ENCODE measurements around the gene DYNC2H1.

The DYNC2H1 gene

DNA sequence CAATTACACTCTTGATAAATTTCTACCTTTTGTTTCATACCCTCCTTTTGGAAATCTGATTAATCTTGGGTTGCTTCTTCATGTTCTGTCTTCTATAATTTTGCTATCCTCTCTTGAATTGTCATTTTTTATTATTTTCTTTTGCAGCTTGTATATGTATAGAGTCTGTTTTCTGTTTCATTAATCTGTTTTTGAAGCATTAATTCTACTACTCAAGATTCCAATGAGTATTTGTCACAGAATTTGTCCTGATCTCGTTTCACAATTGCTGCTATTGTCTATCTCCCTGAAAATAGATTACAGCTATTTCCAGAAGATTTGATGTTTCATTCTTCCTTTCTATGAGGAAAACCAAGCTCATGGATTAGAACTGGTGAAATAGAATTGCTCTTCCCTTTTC is 406.1 kb downstream of the DYNC2H1 start:
- no peaks in the 10 kb centered on the region for H3K9me3 ChIP-seq (ENCODE audit: control insufficient read depth, low read length)

DNA sequence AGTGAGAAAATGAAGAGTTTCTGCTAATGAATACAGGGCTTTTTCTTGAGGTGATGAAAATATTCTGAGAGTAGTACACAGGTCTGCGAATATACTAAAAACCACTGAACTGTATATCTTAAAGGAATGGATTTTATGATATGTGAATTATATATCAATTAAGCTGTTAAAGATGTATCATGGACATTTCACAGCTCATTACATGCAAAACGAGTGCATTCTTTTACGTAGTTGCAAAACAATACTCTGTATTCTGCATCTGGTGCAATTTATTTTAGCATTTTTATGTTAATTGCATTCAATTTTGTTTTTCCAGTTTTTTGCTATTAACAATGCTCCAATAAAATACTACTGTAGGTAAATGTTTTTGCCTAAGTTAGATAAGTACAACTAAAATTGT is 411.6 kb downstream of the DYNC2H1 start:
- H3K4me3 ChIP-seq (ENCODE audit: low read depth, low read length) = no peak overlapping the region
- no peaks in the 10 kb centered on the region for H3K4me1 ChIP-seq
- H3K4me2 ChIP-seq (ENCODE audit: low read length) = no peak overlapping the region
- H3K27ac ChIP-seq = no peak overlapping the region
- no peaks in the 10 kb centered on the region for H3K27me3 ChIP-seq (ENCODE audit: control insufficient read depth, insufficient read depth, low read length)
- H3K9me3 ChIP-seq (ENCODE audit: control insufficient read depth, low read length) = no peaks in the 10 kb centered on the region
- no peaks in the 10 kb centered on the region for H3K36me3 ChIP-seq (ENCODE audit: control insufficient read depth, insufficient read depth, low read length)
- H3K79me2 ChIP-seq = no peaks in the 10 kb centered on the region
- no peak overlapping the region for H2AFZ ChIP-seq
- H3K9ac ChIP-seq = no peak overlapping the region
- TF ChIP-seq, protein P1, sequence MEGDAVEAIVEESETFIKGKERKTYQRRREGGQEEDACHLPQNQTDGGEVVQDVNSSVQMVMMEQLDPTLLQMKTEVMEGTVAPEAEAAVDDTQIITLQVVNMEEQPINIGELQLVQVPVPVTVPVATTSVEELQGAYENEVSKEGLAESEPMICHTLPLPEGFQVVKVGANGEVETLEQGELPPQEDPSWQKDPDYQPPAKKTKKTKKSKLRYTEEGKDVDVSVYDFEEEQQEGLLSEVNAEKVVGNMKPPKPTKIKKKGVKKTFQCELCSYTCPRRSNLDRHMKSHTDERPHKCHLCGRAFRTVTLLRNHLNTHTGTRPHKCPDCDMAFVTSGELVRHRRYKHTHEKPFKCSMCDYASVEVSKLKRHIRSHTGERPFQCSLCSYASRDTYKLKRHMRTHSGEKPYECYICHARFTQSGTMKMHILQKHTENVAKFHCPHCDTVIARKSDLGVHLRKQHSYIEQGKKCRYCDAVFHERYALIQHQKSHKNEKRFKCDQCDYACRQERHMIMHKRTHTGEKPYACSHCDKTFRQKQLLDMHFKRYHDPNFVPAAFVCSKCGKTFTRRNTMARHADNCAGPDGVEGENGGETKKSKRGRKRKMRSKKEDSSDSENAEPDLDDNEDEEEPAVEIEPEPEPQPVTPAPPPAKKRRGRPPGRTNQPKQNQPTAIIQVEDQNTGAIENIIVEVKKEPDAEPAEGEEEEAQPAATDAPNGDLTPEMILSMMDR (IDR thresholded peaks at IDR 0.05) = no peak

More for the DNA sequence above, 406.1 kb downstream of the DYNC2H1 start:
- Histone ChIP-seq H3K4me2 (ENCODE audit: low read length) (no peak overlapping the region), H3K27ac (no peak overlapping the region), H3K79me2 (no peaks in the 10 kb centered on the region), H3K4me3 (ENCODE audit: low read depth, low read length) (no peak overlapping the region), H3K9ac (no peak overlapping the region), H3K4me1 (no peaks in the 10 kb centered on the region), H3K27me3 (ENCODE audit: control insufficient read depth, insufficient read depth, low read length) (no peaks in the 10 kb centered on the region), H3K36me3 (ENCODE audit: control insufficient read depth, insufficient read depth, low read length) (no peaks in the 10 kb centered on the region), H2AFZ (no peak overlapping the region)
- TF ChIP-seq, protein P1 (IDR thresholded peaks at IDR 0.05) = no peak

DNA sequence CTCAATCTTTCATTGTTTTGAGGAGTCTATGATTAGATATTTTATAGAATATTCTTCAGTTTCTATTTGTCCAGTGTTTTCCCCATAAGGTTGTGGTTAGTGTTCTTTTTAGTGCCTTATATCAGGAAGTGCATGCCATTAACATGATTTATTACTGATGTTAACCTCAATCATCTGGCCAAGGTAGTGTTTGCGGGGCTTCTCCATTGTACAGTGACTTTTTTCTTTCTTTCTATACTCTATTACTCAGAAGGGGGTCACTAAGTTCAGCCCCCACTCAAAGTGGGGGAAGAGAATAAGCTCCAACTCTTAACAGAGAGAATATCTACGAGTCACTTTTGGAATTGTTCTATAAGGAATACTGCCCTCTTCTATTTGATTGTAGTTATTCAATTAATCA is 415.8 kb downstream of the DYNC2H1 start:
- H3K4me1 ChIP-seq = no peaks in the 10 kb centered on the region
- H2AFZ ChIP-seq = no peak overlapping the region
- no peak overlapping the region for H3K27ac ChIP-seq
- no peaks in the 10 kb centered on the region for H3K27me3 ChIP-seq (ENCODE audit: control insufficient read depth, insufficient read depth, low read length)
- H3K79me2 ChIP-seq = no peaks in the 10 kb centered on the region
- H3K9ac ChIP-seq = no peak overlapping the region
- H3K4me3 ChIP-seq (ENCODE audit: low read depth, low read length) = no peak overlapping the region
- no peak overlapping the region for H3K4me2 ChIP-seq (ENCODE audit: low read length)
- no peaks in the 10 kb centered on the region for H3K36me3 ChIP-seq (ENCODE audit: control insufficient read depth, insufficient read depth, low read length)
- TF ChIP-seq, protein P1 (IDR thresholded peaks at IDR 0.05) = no peak
- H3K9me3 ChIP-seq (ENCODE audit: control insufficient read depth, low read length) = no peaks in the 10 kb centered on the region

DNA sequence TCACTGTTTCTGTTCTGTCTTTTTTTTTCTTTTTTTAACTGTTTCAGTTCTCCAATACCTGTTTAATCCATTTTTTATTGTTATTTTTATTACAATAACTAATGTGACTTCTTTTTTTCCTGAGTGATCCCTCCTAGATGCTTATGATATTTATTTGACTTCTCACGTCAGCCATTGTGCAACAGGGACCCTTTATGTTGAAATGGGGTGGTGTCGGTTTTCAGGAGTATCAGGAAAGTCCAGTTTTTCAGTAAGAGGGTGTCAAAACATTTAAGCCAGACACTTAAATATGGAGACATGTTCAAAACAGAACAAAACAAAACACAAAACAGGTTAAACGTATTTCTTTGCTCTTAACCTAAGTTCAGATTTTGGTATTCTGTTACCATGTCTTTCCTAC is 418.8 kb downstream of the DYNC2H1 start:
- Histone ChIP-seq H3K9ac (no peak overlapping the region), H3K9me3 (ENCODE audit: control insufficient read depth, low read length) (no peaks in the 10 kb centered on the region), H3K4me2 (ENCODE audit: low read length) (no peak overlapping the region), H3K79me2 (no peaks in the 10 kb centered on the region), H3K4me1 (no peaks in the 10 kb centered on the region), H2AFZ (no peak overlapping the region), H3K4me3 (ENCODE audit: low read depth, low read length) (no peak overlapping the region), H3K36me3 (ENCODE audit: control insufficient read depth, insufficient read depth, low read length) (no peaks in the 10 kb centered on the region), H3K27me3 (ENCODE audit: control insufficient read depth, insufficient read depth, low read length) (no peaks in the 10 kb centered on the region), H3K27ac (no peak overlapping the region)
- TF ChIP-seq, protein P1 (IDR thresholded peaks at IDR 0.05) = no peak

DNA sequence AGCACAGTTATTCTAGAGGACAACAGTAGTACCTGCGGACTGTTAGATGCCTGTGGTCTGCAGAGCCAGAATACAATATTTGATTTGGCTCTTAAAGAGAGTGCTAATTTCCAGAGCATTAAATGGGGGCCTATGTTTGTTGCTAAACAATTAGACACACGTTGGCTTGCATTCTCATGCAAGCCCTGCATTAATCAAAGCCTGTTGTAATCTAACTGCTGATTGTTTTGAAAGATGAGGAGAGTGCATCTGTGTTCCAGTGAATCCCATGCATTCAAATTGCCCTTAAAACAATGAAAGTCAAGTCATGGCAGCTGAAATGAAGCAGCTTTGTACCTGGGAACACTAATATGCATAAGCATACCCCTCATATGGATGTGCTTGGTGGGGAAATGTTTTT is 419.4 kb downstream of the DYNC2H1 start:
- no peaks in the 10 kb centered on the region for H3K36me3 ChIP-seq (ENCODE audit: control insufficient read depth, insufficient read depth, low read length)
- no peak overlapping the region for H3K9ac ChIP-seq
- H3K4me1 ChIP-seq = no peaks in the 10 kb centered on the region
- TF ChIP-seq, protein P1 (IDR thresholded peaks at IDR 0.05) = no peak
- H3K27ac ChIP-seq = no peak overlapping the region
- no peaks in the 10 kb centered on the region for H3K27me3 ChIP-seq (ENCODE audit: control insufficient read depth, insufficient read depth, low read length)
- no peaks in the 10 kb centered on the region for H3K79me2 ChIP-seq
- H3K4me3 ChIP-seq (ENCODE audit: low read depth, low read length) = no peak overlapping the region
- no peak overlapping the region for H2AFZ ChIP-seq
- no peaks in the 10 kb centered on the region for H3K9me3 ChIP-seq (ENCODE audit: control insufficient read depth, low read length)
- no peak overlapping the region for H3K4me2 ChIP-seq (ENCODE audit: low read length)

Data from parathyroid adenoma (tissue), 2 donors.